Measurements from ENCODE around the gene ARHGEF3.

The ARHGEF3 gene

DNA sequence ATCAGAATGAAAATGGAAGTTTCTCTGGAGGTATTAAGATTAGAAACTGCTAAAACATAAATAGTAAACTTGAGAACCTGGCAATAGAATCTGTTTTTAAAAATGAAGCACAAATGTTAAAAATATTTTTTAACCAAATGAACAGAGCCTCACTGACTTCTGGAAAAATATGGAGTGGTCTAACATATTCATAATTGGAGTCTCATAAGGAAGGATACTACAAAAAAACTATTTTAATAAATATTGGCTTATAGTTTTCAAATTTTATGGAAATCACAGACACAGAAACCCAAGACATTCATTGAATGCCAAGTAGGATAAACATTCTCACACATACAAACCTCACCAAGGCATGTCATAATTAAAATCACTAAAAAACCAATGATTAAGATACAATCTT, 95.1 kb downstream of the ARHGEF3 start:
- Histone ChIP-seq H3K4me3 (replicated peaks; ENCODE audit: insufficient read depth, low read length) (no peak overlapping the region), H3K27me3 (ENCODE audit: insufficient read depth, poor library complexity, severe bottlenecking) (no peaks in the 10 kb centered on the region), H3K27ac (replicated peaks) (no peak overlapping the region)
- no peak for DNase-seq (ENCODE audit: low read depth in 1 of 2, low spot score in 1 of 2)
- TF ChIP-seq GABPA (IDR thresholded peaks at IDR 0.05; ENCODE audit: low read depth), result no peak
- TF ChIP-seq, protein P1, sequence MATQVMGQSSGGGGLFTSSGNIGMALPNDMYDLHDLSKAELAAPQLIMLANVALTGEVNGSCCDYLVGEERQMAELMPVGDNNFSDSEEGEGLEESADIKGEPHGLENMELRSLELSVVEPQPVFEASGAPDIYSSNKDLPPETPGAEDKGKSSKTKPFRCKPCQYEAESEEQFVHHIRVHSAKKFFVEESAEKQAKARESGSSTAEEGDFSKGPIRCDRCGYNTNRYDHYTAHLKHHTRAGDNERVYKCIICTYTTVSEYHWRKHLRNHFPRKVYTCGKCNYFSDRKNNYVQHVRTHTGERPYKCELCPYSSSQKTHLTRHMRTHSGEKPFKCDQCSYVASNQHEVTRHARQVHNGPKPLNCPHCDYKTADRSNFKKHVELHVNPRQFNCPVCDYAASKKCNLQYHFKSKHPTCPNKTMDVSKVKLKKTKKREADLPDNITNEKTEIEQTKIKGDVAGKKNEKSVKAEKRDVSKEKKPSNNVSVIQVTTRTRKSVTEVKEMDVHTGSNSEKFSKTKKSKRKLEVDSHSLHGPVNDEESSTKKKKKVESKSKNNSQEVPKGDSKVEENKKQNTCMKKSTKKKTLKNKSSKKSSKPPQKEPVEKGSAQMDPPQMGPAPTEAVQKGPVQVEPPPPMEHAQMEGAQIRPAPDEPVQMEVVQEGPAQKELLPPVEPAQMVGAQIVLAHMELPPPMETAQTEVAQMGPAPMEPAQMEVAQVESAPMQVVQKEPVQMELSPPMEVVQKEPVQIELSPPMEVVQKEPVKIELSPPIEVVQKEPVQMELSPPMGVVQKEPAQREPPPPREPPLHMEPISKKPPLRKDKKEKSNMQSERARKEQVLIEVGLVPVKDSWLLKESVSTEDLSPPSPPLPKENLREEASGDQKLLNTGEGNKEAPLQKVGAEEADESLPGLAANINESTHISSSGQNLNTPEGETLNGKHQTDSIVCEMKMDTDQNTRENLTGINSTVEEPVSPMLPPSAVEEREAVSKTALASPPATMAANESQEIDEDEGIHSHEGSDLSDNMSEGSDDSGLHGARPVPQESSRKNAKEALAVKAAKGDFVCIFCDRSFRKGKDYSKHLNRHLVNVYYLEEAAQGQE (IDR thresholded peaks at IDR 0.05; ENCODE audit: insufficient replicate concordance, low read depth), result no peak
- no peak for TF ChIP-seq SPI1 (IDR thresholded peaks at IDR 0.05; ENCODE audit: borderline replicate concordance, low read depth)
- TF ChIP-seq POLR2AphosphoS5 (IDR thresholded peaks at IDR 0.05; ENCODE audit: low read depth), result no peak
- TF ChIP-seq, protein P2, sequence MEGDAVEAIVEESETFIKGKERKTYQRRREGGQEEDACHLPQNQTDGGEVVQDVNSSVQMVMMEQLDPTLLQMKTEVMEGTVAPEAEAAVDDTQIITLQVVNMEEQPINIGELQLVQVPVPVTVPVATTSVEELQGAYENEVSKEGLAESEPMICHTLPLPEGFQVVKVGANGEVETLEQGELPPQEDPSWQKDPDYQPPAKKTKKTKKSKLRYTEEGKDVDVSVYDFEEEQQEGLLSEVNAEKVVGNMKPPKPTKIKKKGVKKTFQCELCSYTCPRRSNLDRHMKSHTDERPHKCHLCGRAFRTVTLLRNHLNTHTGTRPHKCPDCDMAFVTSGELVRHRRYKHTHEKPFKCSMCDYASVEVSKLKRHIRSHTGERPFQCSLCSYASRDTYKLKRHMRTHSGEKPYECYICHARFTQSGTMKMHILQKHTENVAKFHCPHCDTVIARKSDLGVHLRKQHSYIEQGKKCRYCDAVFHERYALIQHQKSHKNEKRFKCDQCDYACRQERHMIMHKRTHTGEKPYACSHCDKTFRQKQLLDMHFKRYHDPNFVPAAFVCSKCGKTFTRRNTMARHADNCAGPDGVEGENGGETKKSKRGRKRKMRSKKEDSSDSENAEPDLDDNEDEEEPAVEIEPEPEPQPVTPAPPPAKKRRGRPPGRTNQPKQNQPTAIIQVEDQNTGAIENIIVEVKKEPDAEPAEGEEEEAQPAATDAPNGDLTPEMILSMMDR (IDR thresholded peaks at IDR 0.05; ENCODE audit: insufficient read depth, low read length), result no peak

DNA sequence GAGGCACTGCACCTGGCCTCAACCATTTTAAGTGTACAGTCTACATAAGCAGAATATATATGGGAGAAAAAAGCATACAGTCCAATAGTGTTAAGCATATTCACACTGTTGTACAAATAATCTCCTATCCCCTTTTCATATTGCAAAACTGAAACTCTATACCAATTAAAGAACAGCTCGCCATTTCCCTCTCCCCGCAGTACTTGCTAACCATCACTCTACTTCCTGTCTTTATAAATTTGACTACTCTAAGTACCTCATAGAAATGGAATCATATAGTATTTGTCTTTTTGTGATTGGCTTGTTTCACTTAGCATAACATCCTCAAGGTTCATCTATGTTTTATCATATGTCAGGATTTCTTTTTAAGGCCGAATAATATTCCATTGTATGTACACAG, 97.0 kb downstream of the ARHGEF3 start:
- DNase-seq (ENCODE audit: low read depth in 1 of 2, low spot score in 1 of 2), result no peak
- TF ChIP-seq, protein P2 (IDR thresholded peaks at IDR 0.05; ENCODE audit: insufficient read depth, low read length), result no peak
- TF ChIP-seq SPI1 (IDR thresholded peaks at IDR 0.05; ENCODE audit: borderline replicate concordance, low read depth) (no peak), GABPA (IDR thresholded peaks at IDR 0.05; ENCODE audit: low read depth) (no peak), POLR2AphosphoS5 (IDR thresholded peaks at IDR 0.05; ENCODE audit: low read depth) (no peak)
- TF ChIP-seq, protein P1 (IDR thresholded peaks at IDR 0.05; ENCODE audit: insufficient replicate concordance, low read depth), result no peak
- Histone ChIP-seq H3K27ac (replicated peaks) (no peak overlapping the region), H3K4me3 (replicated peaks; ENCODE audit: insufficient read depth, low read length) (no peak overlapping the region), H3K27me3 (ENCODE audit: insufficient read depth, poor library complexity, severe bottlenecking) (no peaks in the 10 kb centered on the region)

DNA sequence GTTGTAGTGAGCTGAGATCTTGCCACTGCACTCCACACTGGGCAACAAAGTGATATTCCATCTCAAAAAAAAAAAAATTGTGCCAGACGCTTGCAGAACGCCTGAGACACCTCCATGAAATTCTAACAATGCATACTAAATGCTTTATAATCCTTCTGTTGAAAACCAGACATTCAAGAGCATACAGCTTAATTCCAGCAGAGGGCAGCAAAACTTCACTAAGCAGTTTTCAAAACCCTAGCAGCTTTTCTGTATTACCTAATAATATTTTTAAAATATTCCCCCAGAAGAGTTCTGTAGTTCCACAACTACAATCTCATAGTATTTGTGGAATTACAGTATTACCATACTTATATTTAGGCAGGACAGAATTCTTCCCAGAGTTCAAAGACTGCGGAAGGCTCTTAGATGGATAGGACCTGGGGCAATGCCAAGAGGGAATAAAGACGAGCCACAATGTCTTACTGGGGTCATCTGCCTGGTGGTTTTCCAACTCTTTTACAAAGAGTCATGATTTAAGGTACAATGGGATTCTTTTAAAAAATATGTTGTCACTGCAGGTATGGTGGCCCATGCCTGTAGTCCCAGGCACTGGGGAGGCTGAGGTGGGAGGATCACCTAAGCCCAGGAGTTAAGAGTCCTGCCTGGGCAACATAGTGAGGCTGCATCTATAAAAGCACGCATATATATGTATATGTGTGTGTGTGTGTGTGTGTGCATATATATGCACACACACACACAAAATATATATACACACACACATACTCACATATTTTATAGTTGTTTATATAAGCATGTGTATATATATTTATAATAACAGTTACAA, 99.0 kb downstream of the ARHGEF3 start:
- Histone ChIP-seq H3K27me3 (ENCODE audit: insufficient read depth, poor library complexity, severe bottlenecking) (no peaks in the 10 kb centered on the region), H3K27ac (replicated peaks) (no peak overlapping the region)
- DNase-seq (ENCODE audit: low read depth in 1 of 2, low spot score in 1 of 2), result peak in 1 of 2 experiments; percentile 56

More for the DNA sequence above, 99.0 kb downstream of the ARHGEF3 start:
- H3K4me3 ChIP-seq (replicated peaks; ENCODE audit: insufficient read depth, low read length), result no peak overlapping the region
- TF ChIP-seq SPI1 (IDR thresholded peaks at IDR 0.05; ENCODE audit: borderline replicate concordance, low read depth) (no peak), POLR2AphosphoS5 (IDR thresholded peaks at IDR 0.05; ENCODE audit: low read depth) (no peak), GABPA (IDR thresholded peaks at IDR 0.05; ENCODE audit: low read depth) (no peak)
- TF ChIP-seq, protein P1 (IDR thresholded peaks at IDR 0.05; ENCODE audit: insufficient replicate concordance, low read depth), result no peak
- TF ChIP-seq, protein P2 (IDR thresholded peaks at IDR 0.05; ENCODE audit: insufficient read depth, low read length), result peak; percentile 72
